Measurements from ENCODE around the gene RPRML.
"Not testable (repeated sequence)": the region's sequence is repeated elsewhere in the genome, so short reads cannot be mapped to it uniquely, and the experiment has no call there.

The RPRML gene

GRCh38 chr17:46979147-46979863, at the start of gene RPRML:
Gene RPRML (minus strand): TSS chr17:46979253. CDS start chr17:46979007, 246 bp downstream.
- DNase-seq, result no peak

- DNase-seq, result not testable (repeated sequence)
Observed at GRCh38 chr17:47016966-47017365, 37.9 kb upstream of the RPRML start.

GRCh38 chr17:47013341-47013740, 34.3 kb upstream of the RPRML start:
- no peak for DNase-seq

GRCh38 chr17:47012457-47012856, 33.4 kb upstream of the RPRML start:
- DNase-seq, result no peak

DNA sequence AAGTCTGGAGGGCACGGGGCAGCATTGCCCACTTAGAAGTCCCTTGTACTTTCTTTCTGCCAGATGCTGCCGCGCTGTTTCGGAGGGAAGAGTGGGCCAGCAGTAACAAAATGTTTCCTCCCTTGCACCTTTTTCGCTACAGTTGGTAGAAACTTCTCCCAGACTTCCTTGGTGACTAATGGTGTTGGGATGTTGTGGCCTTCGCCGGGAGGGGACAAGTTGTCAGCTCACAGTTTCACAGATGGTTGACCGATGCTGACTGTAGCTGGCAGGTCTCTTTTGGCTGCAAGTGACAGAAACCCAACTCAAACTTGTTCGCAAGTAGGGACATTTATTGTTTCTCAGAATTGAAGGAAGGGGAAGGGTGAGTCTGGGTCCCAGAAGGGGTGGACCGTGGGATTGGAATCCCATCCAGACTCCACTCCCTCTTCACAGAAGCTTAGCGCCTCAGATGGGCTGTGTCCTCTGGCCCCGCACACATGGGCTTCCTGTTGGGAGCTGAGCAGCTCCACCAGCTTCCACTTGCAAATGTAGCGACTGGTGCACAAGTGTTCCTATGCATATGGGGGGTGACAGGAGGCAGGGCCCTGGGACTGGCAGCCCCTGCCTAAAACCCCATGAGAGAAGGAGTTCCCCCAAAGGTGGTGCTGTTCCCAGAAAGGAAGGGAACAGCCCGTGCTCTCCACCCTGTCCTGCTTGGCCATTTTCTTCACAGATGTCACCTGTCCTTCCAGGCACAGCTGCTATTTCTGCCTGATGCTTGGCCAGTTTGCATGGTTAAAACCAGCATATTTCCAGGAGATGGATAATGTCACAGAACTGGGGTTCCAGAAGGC, 30.9 kb upstream of the RPRML start:
- no peak for DNase-seq

GRCh38 chr17:47004906-47005305, 25.9 kb upstream of the RPRML start:
- DNase-seq, result no peak

DNA sequence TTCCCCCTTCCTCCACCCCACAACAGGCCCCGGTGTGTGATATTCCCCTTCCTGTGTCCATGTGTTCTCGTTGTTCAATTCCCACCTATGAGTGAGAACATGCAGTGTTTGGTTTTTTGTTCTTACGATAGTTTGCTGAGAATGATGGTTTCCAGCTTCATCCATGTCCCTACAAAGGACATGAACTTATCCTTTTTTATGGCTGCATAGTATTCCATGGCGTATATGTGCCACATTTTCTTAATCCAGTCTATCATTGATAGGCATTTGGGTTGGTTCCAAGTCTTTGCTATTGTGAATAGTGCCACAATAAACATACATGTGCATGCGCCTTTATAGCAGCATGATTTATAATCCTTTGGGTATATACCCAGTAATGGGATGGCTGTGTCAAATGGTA, 24.8 kb upstream of the RPRML start:
- DNase-seq, result not testable (repeated sequence)

- DNase-seq, result no peak
Observed at GRCh38 chr17:46995841-46996571, 17.0 kb upstream of the RPRML start.

GRCh38 chr17:46994993-46995392, 15.9 kb upstream of the RPRML start:
- DNase-seq, result no peak

DNA sequence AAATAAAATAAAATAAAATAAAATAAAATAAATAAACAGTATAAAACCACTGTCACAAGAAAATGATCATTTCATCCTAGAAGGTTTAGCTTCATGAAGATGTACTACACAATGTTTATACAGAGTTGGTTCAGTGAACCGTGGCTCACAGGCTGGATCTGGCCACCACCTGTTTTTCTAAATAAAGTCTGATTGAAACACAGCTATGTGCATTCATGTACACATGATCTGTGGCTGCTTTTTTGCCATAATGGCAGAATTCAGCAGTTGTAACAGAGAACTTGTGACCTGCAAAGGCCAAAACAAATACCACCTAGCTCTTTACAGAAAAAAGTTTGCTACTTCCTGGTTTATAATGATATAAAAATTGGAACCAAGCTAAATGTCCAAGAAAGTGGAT, 12.6 kb upstream of the RPRML start:
- DNase-seq, result no peak

GRCh38 chr17:46989637-46990431, 10.8 kb upstream of the RPRML start:
- DNase-seq, result no peak

DNA sequence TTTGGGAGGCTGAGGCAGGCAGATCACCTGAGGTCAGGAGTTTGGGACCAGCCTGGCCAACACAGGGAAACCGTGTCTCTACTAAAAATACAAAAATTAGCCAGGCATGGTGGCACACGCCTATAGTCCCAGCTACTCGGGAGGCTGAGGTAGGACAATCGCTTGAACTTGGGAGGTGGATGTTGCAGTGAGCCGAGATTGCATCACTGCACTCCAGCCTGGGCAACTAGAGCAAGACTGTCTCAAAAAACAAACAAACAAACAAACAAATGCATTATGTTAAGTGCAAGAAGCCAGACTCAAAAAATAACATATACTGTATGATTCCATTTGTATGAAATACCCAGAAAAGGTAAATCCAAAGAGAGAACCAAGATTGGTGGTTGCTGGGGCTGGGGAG, 8.9 kb upstream of the RPRML start:
- DNase-seq, result not testable (repeated sequence)

DNA sequence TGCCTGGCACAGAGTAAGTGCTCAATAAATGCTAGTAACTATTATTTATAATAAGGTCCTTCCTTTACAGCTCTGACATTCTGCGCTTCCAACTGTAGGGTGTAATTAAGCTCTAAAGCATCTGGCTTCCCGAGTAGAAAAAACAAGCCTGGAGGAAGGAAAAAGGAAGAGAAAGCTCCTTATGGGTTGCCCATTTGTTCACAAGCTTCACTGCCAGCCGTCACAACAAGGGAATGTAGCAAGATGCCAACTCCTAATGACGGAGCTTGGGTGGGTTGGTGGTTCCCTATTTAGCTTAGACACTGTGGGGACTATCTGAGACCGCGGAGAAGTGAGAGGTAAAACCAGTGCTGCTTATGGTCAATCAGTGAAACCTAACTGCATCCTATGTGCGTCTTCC, 7.3 kb upstream of the RPRML start:
- DNase-seq, result no peak

DNA sequence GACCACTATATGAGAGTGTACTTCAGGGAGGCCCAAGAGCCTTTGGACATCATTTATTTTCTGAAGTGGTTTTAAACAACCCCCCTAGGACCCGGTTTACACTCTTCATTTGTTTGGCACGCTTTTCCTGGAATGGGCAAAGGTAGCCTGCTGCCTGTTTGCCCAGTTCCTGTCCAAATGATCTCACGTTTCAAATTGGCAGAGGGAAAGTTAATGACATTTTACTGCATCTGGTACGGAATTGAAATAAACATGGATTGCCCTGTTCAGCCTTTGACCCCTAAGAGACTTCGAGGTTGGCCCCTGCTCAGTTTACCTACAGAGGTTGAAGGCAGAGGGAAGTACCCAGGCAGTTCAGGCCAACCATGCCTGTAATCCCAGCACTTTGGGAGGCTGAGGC, 5.8 kb upstream of the RPRML start:
- no peak for DNase-seq

- no peak for DNase-seq
Observed at GRCh38 chr17:46984341-46984740, 5.3 kb upstream of the RPRML start.

GRCh38 chr17:46983782-46984181, 4.7 kb upstream of the RPRML start:
- DNase-seq, result no peak

GRCh38 chr17:46982577-46982976, 3.5 kb upstream of the RPRML start:
- DNase-seq, result no peak

GRCh38 chr17:46978489-46979146, 435 bp downstream of the RPRML start:
- no peak for DNase-seq

GRCh38 chr17:46977750-46978488, 1.1 kb downstream of the RPRML start:
- DNase-seq, result no peak

GRCh38 chr17:46977348-46977747, 1.7 kb downstream of the RPRML start:
- DNase-seq, result no peak

DNA sequence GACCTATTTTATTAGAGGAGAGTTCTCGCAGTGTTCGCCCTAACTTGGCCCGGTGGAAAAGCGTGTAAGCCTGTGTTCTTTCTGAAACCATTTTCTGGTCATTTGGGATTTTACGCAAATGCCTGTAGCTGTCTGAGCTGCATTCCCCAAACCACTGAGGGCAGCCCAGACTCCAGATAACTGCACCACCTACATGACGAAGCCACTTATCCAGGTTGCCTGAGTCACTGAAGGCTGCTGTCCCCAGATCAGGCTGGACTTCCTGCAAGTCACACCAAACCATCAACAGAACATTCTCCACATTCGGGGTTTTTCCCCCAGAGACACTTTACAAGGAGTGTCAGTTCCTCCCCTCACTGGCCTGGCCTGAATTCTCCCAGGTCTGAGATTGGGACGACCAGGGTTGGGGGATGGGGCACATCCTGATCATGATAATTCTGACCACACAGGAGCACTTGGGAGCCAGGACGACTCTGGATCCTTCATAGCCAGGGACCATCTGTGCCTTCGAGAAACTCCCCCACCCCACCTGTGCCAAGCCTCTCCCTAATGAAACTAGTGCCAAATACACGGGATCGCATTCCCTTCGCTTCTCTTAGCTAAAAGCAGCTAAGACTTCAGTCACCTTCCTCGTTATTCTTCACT, 2.3 kb downstream of the RPRML start:
- DNase-seq, result no peak

Data from KG1 (cell line).